ENCODE data around the gene CDH24. TPM values are rescaled to one million over a fixed set of nuclear protein-coding genes. Genes with fewer than 3 reads are reported as not detected.

CDH24 gene
- total and polyA plus RNA-seq, 2 of the 4 experiments (the other 2 are of a cell fraction): 3.9 to 24.4 TPM

GRCh38 chr14:23043754-23044153, 13.6 kb downstream of the CDH24 start:
- Histone ChIP-seq H2BK120ac (ENCODE audit: low read depth, low read length) (no peak overlapping the region), H3K9me1 (ENCODE audit: insufficient read depth, low read length) (peaks cover 12% of the 10 kb centered on the region), H3K4ac (ENCODE audit: low read depth, low read length) (peak overlapping the region; percentile 53; the same call in 1 of the 2 replicates), H3K27ac (ENCODE audit: insufficient read depth, low read length) (no peak overlapping the region), H2BK20ac (ENCODE audit: low read depth, low read length) (no peak overlapping the region), H3K9me3 (ENCODE audit: control insufficient read depth, insufficient read depth, low read length) (no peaks in the 10 kb centered on the region), H3K4me1 (ENCODE audit: control insufficient read depth, insufficient read depth, low read length) (peaks cover 7% of the 10 kb centered on the region), H2AFZ (replicated peaks; ENCODE audit: low read length, poor library complexity) (peak overlapping the region; percentile 9), H3K56ac (ENCODE audit: extremely low read depth, insufficient read depth, low read length) (no peak overlapping the region), H3K36me3 (ENCODE audit: control insufficient read depth, insufficient read depth, low read length) (no peaks in the 10 kb centered on the region), H3K4me3 (ENCODE audit: insufficient read depth, low read depth, low read length) (no peak overlapping the region), H3K27me3 (ENCODE audit: control insufficient read depth, insufficient read depth, low read length) (no peaks in the 10 kb centered on the region), H2AK5ac (ENCODE audit: low read depth, low read length) (no peak overlapping the region), H3K14ac (replicated peaks; ENCODE audit: low read depth, low read length) (no peak overlapping the region), H2BK15ac (ENCODE audit: low read depth, low read length) (no peak overlapping the region), H4K91ac (ENCODE audit: insufficient read depth, low read depth, low read length) (no peak overlapping the region), H4K5ac (ENCODE audit: low read depth, low read length) (no peak overlapping the region), H4K20me1 (ENCODE audit: insufficient read depth, low read length) (no peaks in the 10 kb centered on the region), H3K9ac (ENCODE audit: low read depth, low read length) (no peak overlapping the region), H3K18ac (ENCODE audit: low read depth, low read length) (no peak overlapping the region), H3K79me1 (ENCODE audit: low read depth in 1 of 2, low read length in 2 of 2) (no peaks in the 10 kb centered on the region), H2AK9ac (replicated peaks; ENCODE audit: low read depth, low read length, poor library complexity) (no peak overlapping the region), H3K4me2 (ENCODE audit: low read depth, low read length) (no peak overlapping the region), H4K8ac (ENCODE audit: low read depth in 2 of 2, low read length in 2 of 2) (no peak overlapping the region), H2BK5ac (ENCODE audit: low read depth, low read length, poor library complexity, severe bottlenecking) (no peak overlapping the region), H3K23ac (ENCODE audit: low read depth, low read length) (no peak overlapping the region)
- in situ Hi-C loops (cut with MboI; ENCODE audit: low sequenced_read_pairs) (no loop called here), intact Hi-C loops (cut with micrococcal nuclease) (no loop called here), dilution Hi-C loops (cut with HindIII; ENCODE audit: low sequenced_read_pairs, unreplicated experiment) (no loop called here)
- BruUV-seq (replicated peaks): no TSS peak
- POLR2A ChIA-PET (ENCODE audit: unreplicated experiment): no interaction called here
- DNase-seq: no peak
- no CpG with 5 or more reads among the region's 3 CpGs for WGBS, 2 experiments (ENCODE audit: extremely low coverage in 2 of 2, insufficient read length in 1 of 2)
- no peak for TF ChIP-seq MXI1 (IDR thresholded peaks at IDR 0.05; ENCODE audit: borderline replicate concordance, low read depth, low read length)
- no peak for TF ChIP-seq RAD21 (IDR thresholded peaks at IDR 0.05; ENCODE audit: low read length)
- no peak for TF ChIP-seq CHD1 (IDR thresholded peaks at IDR 0.05; ENCODE audit: low read depth, low read length)
- no peak for TF ChIP-seq MAZ (IDR thresholded peaks at IDR 0.05; ENCODE audit: borderline replicate concordance, low read depth, low read length)
- TF ChIP-seq POLR2A (IDR thresholded peaks at IDR 0.05; ENCODE audit: low read depth, low read length): no peak
- TF ChIP-seq NFE2L2 (IDR thresholded peaks at IDR 0.05; ENCODE audit: low read depth, low read length): no peak
- TF ChIP-seq CEBPB (IDR thresholded peaks at IDR 0.05; ENCODE audit: low read depth, low read length): no peak
- TF ChIP-seq CTCF (conservative IDR thresholded peaks at IDR 0.05; ENCODE audit: low read depth, low read length): no peak
- CTCF ChIA-PET: no interaction called here
- ATAC-seq (ENCODE audit: low read depth): no peak

All from IMR-90 (cell line).